ENCODE measurements around the gene AMIGO2. TPM values are rescaled to one million over a fixed set of nuclear protein-coding genes. Genes with fewer than 3 reads are reported as not detected.

AMIGO2 gene
- total and polyA plus RNA-seq, 9 of the 15 experiments (the other 6 are each of a cell fraction or from before 2014, with no cell fraction given): 2.0 to 8.3 (median 3.8) TPM

DNA sequence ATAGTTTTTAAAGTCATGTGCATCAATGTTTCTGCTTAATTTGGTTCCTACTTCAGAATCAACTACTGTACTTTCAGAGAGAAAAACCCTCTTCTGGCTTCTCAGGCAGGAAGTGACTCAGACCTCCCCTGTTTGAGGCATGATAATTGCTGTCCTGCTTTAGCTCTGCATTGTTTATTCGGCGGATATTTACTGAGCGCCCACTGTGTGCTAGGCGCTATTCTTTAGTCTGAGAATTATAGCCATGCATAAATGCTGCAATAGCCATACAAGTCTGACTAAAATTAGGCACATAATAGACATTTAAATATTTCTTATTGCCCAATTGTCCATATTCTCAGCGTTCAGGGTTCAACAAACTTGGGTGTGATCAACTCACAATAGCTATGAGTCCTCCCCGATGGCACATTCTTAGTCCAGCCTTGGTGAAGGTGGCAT is 6.1 kb upstream of the AMIGO2 start (continued):
- TF ChIP-seq FOXK2 (conservative IDR thresholded peaks at IDR 0.05 in 1 of 2, IDR thresholded peaks at IDR 0.05 in 1 of 2; ENCODE audit: low read depth in 2 of 2) (no peak), SMARCC2 (IDR thresholded peaks at IDR 0.05; ENCODE audit: low read depth) (peak; percentile 87), KDM4B (IDR thresholded peaks at IDR 0.05; ENCODE audit: borderline replicate concordance in 2 of 2, low read depth in 1 of 2) (no peak), TCF3 (CRISPR knock-in tag; IDR thresholded peaks at IDR 0.05) (peak; percentile 38), KLF6 (CRISPR knock-in tag; IDR thresholded peaks at IDR 0.05; ENCODE audit: borderline replicate concordance) (no peak), HOXB6 (CRISPR knock-in tag; IDR thresholded peaks at IDR 0.05; ENCODE audit: borderline replicate concordance) (no peak), ZBTB33 (CRISPR knock-in tag; IDR thresholded peaks at IDR 0.05) (no peak), RBM22 (IDR thresholded peaks at IDR 0.05; ENCODE audit: low read depth, low read length, poor library complexity, severe bottlenecking) (no peak), PYGO2 (tag; IDR thresholded peaks at IDR 0.05) (no peak), UBTF (IDR thresholded peaks at IDR 0.05; ENCODE audit: borderline replicate concordance in 1 of 2, low read depth in 2 of 2, low read length in 2 of 2) (no peak), FOXJ3 (CRISPR knock-in tag; IDR thresholded peaks at IDR 0.05) (no peak), POLR2AphosphoS2 (IDR thresholded peaks at IDR 0.05; ENCODE audit: low read length) (no peak), HDAC2 (IDR thresholded peaks at IDR 0.05) (peak; percentile 35; the same call in 1 of the 2 replicates), SMARCE1 (IDR thresholded peaks at IDR 0.05) (peak; percentile 88), ZNF699 (CRISPR knock-in tag; IDR thresholded peaks at IDR 0.05; ENCODE audit: insufficient replicate concordance) (no peak), TAL1 (IDR thresholded peaks at IDR 0.05) (no peak)
- TF ChIP-seq, protein P1, sequence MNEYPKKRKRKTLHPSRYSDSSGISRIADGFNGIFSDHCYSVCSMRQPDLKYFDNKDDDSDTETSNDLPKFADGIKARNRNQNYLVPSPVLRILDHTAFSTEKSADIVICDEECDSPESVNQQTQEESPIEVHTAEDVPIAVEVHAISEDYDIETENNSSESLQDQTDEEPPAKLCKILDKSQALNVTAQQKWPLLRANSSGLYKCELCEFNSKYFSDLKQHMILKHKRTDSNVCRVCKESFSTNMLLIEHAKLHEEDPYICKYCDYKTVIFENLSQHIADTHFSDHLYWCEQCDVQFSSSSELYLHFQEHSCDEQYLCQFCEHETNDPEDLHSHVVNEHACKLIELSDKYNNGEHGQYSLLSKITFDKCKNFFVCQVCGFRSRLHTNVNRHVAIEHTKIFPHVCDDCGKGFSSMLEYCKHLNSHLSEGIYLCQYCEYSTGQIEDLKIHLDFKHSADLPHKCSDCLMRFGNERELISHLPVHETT (CRISPR knock-in tag; conservative IDR thresholded peaks at IDR 0.05 in 1 of 2, IDR thresholded peaks at IDR 0.05 in 1 of 2): no peak
- TF ChIP-seq, protein P2, sequence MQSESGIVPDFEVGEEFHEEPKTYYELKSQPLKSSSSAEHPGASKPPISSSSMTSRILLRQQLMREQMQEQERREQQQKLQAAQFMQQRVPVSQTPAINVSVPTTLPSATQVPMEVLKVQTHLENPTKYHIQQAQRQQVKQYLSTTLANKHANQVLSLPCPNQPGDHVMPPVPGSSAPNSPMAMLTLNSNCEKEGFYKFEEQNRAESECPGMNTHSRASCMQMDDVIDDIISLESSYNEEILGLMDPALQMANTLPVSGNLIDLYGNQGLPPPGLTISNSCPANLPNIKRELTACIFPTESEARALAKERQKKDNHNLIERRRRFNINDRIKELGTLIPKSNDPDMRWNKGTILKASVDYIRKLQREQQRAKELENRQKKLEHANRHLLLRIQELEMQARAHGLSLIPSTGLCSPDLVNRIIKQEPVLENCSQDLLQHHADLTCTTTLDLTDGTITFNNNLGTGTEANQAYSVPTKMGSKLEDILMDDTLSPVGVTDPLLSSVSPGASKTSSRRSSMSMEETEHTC (IDR thresholded peaks at IDR 0.05): no peak
- TF ChIP-seq, protein P3, sequence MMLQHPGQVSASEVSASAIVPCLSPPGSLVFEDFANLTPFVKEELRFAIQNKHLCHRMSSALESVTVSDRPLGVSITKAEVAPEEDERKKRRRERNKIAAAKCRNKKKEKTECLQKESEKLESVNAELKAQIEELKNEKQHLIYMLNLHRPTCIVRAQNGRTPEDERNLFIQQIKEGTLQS (IDR thresholded peaks at IDR 0.05): peak; percentile 77
- TF ChIP-seq, protein P3 (CRISPR knock-in tag; conservative IDR thresholded peaks at IDR 0.05): no peak
